Measurements from ENCODE around the gene TNKS1BP1.

TNKS1BP1 gene

GRCh38 chr11:57279116-57279515 is 45.6 kb downstream of the TNKS1BP1 start:
- DNase-seq = no peak

- no peak for DNase-seq
Measured at GRCh38 chr11:57278721-57279095, 46.0 kb downstream of the TNKS1BP1 start.

GRCh38 chr11:57277845-57278720 is 46.7 kb downstream of the TNKS1BP1 start:
- DNase-seq = peak; percentile 62

- no peak for DNase-seq
Measured at GRCh38 chr11:57276971-57277675, 47.6 kb downstream of the TNKS1BP1 start.

- DNase-seq = no peak
Measured at GRCh38 chr11:57276169-57276970, 48.4 kb downstream of the TNKS1BP1 start.

- DNase-seq = no peak
Measured at GRCh38 chr11:57275582-57275981, 49.2 kb downstream of the TNKS1BP1 start.

GRCh38 chr11:57274904-57275498 is 49.8 kb downstream of the TNKS1BP1 start:
- DNase-seq = no peak

GRCh38 chr11:57273448-57274058 is 51.2 kb downstream of the TNKS1BP1 start:
- no peak for DNase-seq

- no peak for DNase-seq
Measured at GRCh38 chr11:57269571-57270021, 55.2 kb downstream of the TNKS1BP1 start.

- no peak for DNase-seq
Measured at GRCh38 chr11:57266157-57266556, 58.6 kb downstream of the TNKS1BP1 start.

- no peak for DNase-seq
Measured at GRCh38 chr11:57263351-57263750, 61.4 kb downstream of the TNKS1BP1 start.

GRCh38 chr11:57262157-57262556 is 62.6 kb downstream of the TNKS1BP1 start:
- no peak for DNase-seq

GRCh38 chr11:57260937-57261783 is 63.6 kb downstream of the TNKS1BP1 start:
- DNase-seq = peak; percentile 31

GRCh38 chr11:57256119-57256518 is 68.6 kb downstream of the TNKS1BP1 start:
- no peak for DNase-seq

- no peak for DNase-seq
Measured at GRCh38 chr11:57255618-57256017, 69.1 kb downstream of the TNKS1BP1 start.

GRCh38 chr11:57254631-57255030 is 70.1 kb downstream of the TNKS1BP1 start:
- no peak for DNase-seq

GRCh38 chr11:57251491-57252104 is 73.2 kb downstream of the TNKS1BP1 start:
- no peak for DNase-seq

GRCh38 chr11:57251037-57251436 is 73.7 kb downstream of the TNKS1BP1 start:
- no peak for DNase-seq

Measured in DMS153 (cell line).